Embryonic facial prominence (tissue), 1 donor: ENCODE results near the gene HRH1.

Experiments used
- DNase-seq: peaks from one replicate; pipeline ENCODE4 v3.0.0-alpha.2; 2016; ENCODE audit errors: extremely low spot score

The HRH1 gene

DNA sequence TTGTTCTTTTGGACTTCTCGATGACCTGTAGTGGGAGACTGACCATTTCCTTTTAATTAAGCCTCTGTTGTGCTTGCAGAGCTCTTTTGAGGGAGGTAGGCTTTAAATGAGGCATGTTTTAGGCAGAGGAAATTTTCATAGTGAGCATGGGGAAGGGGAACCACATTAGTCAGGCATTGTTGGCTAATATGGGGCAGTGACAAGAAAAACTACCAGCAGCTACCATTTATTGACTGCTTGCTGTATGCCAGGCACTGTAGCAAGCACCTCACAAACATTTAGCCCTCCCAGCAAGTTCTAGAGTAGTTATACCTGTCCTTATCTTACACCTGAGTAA, 128.8 kb downstream of the HRH1 start:
- DNase-seq = no peak

DNA sequence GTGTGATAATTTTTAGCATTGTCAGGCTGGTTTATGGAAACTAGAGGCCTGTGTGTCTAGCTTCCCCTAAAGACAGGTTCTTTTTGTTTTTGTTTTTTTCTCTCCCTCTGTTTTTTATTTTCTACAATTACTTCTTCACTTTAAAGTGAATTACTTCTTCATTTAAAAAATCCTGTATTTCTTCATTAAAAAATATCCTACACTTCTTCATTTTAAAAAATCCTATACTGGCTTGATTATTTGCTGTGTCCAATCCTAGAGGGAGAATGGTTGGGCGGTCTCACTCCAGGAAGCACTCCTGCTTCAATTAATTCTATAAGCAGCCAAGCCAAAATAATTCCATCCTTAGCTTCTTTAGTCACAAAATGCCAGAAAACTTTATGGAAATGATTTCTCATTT, 129.7 kb downstream of the HRH1 start:
- DNase-seq = no peak

DNA sequence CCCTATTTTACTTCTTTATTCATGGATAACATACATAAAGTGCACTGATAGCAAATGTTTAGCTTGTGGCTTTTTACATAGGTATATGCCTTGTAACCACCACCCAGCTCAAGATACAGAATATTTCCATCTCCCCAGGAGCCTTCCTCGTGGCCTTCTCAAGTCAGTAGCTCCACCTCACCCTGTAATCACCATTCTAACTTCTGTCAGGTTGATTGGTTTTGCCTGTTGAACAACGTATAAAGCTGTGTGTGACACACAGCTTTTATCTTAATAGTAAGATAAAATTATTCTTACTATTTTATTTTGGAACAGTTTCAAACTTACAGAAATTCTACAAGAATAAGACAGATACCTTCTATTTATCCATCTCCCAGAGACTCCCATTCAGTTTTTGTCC, 131.2 kb downstream of the HRH1 start:
- DNase-seq = no peak

DNA sequence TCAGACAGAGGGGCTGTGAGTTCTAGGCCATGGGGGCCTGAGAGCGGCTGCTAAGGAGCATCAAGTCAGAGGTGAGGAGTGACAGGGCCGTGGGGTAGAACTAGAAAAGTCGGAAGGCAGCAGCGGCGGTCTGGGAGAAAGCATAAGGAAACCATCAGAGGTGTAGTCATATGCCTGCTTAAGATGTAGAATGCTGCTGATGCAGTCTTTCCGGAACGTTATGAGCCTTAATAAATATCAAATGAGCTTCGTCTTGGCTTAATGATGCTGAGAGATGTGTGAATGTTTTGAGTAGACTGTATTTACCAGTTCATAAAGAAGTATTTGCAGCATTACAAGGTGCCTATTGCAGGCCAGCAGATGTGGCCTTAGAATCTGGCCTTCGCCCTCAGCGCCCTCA, 133.1 kb downstream of the HRH1 start:
- no peak for DNase-seq

DNA sequence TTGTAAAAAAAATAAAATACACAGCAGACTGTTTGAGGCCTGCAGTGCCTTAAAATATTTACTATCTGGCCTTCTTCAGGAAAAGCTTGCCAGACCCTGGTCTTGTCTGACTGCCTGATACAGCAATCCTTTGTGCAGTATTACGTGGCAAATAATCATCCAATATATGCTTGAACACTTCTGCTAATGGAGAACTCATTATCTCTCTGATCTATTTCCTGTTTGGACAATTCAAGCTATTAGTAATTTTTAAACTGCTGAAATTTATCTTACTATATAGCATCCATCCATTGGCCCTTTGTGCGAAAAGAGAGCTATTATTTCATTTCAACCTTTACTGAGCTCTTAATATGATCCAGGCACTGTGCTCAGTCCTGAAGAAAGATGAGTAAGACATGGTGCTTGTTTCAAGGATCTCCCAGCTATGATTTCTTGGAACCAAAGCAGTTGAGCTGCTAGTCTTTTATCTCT, 133.8 kb downstream of the HRH1 start:
- no peak for DNase-seq

DNA sequence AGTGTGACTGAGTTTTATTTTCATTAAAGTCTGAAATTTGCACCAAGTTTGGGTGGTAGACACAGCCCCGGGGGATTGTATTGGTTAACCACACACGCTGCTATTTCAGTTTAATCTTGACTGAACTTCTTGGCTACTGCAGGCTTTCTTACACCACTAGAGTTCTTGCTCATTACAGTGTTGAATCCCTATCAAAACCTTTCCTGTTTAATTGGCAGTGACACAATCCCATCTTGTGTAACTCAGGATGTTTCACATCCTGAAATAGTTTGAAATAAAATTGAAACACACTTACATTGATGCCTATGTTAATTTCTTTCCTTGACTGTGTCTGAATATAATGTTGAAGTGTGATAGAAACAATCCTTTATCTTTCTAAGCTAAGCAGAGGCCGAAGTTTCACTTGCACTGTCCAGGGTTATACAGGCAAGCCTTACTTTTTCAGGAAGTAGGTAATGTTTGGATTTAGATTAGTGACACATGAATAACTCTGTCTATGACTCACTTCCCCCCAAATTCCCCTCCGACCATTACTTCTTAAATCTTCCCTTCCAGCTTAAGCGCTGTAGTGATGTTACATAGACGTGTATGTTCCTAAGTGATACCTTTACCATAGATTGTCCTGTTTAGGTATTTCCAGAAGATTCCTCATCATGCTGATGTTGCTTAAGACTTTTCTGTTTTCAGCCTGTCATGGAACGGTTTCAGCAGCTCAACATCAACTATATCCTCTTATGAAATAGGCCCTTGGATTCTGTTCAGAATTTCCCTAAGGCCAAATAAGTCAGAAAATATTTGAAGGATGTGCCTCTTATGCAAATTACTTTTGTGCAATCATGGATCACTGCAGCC, 134.7 kb downstream of the HRH1 start:
- DNase-seq = no peak

DNA sequence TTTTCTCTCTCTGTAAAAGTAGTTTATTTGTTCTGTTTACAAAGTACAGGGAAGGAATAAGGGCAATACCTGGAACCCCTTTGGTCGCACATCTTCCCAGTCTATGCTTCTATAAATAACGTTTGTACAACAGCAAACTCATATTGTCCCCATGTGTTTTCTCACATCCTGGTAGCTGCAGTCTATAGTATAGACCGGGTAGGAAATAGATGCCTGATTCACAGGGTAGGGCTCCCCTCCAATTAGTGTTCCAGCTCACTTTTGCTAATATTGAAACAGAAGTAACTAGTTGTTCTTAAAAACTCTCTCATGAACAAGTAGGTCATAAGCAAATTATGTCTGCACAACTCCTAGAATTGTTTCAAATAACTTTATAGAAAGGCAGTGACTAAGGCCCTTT, 135.6 kb downstream of the HRH1 start:
- no peak for DNase-seq

DNA sequence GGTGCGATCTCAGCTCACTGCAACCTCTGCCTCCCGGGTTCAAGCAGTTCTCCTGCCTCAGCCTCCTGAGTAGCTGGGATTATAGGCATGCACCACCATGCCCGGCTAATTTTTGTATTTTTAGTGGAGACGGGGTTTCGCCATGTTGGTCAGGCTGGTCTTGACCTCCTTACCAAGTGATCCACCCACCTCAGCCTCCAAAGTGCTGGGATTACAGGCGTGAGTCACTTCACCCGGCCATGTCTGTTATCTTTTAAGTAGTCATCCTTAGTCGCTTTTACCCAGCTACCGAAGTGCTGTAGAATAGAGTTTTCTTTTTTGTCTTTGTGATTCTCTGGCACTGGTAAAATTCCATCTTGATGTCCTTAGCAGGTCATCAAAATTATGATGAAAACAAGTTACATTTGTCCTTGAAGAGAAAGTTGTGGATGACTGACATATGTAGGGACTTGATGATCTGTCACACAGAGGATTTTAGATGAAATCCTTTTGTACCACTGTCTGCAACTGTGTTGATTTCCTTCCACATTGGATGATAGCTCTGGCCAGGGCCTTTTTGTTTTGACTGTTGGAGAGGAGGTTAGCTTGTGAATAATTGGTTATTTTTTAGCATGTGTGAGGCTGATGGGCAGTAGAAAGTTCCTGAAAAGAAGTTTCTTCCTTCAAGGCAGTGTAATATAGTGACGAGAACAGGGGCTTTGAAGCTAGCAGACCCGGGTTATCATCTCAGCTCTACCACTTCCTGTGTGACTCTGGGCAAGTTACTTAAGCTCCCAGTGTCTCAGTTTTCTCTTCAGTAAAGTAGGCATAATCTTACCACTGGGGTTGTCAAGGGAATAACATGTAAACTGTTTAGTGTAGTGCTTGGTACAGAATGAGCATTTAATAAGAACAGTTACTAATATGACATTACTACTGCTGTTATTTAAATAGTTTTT, 136.7 kb downstream of the HRH1 start:
- DNase-seq = no peak

DNA sequence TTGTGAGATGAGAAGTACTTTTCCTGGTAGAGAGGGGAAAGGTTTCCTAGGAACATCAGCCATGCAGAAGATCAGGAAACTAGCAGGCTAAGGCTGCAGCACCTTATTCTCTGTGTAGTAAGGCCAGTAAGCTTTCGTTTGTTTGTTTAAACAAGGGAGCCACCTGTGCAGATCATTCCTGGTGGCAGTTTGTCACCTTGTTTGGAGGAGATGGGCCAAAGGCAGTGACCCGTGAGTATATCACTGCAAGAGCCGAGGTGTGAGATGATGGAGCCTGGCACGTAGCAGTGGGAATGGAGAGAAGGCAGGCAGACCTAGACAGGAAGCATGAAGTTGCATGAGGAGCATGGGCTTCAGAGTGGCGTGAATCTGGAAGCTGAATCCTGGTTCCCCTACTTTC, 137.5 kb downstream of the HRH1 start:
- no peak for DNase-seq

DNA sequence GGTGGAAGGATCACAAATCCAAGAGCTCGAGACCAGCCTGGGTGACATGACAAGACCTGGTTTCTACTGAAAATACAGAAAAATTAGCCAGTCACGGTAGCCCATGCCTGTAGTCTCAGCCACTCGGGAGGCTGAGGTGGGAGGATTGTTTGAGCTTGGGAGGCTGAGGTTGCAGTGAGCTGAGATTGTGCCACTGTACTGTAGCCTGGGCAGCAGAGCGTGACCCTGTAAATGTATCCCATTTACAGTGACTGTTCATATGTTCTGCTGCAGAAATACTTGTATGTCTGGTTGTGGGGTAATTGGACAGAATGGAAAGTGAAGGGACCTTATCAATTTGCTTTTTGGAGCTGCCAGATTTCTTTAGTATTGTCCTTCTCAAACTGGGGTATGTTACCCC, 142.8 kb downstream of the HRH1 start:
- no peak for DNase-seq

DNA sequence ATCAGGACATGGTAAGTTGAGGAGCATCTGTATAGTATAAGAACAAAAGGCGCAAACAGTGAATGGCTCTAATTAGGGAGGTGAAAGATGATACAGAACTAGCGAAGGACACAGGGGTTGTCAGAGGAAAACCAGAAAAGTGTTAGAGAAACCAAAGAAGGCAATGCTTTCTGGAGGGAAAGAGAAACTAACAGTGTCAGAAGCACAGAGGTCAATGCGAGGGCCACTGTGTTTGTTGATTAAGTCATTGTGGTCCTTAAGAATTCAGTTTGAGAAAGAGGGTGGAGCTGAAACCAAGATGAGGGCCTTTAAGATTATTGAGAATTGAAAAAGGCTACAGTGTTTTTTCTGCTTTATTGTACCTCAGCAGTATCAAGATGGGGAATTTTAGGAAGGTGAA, 146.7 kb downstream of the HRH1 start:
- DNase-seq = no peak

DNA sequence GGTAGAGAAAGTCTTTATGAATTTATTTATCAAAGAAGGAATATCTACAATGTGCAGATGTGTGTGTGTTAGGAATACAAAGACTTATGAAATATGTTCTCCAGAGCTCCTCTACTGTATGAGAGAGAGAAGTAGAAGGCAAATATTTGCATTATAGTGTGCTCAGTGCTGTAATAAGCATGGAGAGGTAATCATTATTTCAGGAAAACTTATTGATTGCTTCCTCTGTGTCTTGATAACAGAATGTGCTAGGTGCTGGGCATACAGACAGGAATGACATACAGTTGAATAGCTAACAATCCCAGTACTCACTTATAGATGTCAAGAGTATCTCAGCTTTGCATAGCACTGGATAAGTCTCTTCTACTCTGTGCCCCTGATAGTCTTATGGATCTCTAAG, 148.2 kb downstream of the HRH1 start:
- DNase-seq = no peak

DNA sequence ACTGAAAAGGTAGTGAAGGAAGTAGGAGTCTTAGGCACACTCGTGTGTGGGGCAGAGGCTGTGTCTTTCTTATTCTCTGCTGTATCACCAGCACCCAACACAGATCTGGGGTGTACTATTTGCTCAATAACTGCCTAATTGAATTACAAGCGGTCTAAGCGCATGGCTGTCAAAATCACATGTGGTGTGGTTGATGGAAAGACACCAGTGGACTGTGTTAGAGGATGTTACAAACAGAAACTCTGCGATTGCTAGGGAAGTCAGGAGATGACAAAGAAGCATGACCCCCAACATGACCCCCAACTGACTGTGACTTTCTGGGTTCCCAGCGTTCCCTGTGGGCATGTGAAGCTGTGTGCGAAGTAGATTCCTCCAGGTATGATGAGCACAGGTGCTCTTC, 149.9 kb downstream of the HRH1 start:
- DNase-seq = no peak

DNA sequence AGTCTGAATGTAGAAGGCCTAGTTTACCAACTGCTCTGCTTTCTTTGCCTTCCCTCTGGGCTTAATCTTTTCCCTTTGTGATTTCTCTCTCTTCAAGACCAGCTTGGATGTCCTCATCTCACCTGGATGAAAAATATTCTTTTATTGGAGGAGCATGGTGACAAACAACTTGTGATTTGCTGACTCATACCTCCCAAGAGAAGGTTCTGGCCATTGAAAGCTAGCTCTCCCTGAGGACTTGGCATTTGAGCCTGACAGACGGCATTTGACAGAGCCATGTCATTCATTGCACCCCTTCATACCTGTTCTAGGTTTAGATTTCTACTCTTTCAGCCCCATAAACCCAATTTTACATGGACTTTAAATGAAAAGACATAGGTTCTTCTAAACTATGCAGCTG, 151.2 kb downstream of the HRH1 start:
- DNase-seq = no peak

DNA sequence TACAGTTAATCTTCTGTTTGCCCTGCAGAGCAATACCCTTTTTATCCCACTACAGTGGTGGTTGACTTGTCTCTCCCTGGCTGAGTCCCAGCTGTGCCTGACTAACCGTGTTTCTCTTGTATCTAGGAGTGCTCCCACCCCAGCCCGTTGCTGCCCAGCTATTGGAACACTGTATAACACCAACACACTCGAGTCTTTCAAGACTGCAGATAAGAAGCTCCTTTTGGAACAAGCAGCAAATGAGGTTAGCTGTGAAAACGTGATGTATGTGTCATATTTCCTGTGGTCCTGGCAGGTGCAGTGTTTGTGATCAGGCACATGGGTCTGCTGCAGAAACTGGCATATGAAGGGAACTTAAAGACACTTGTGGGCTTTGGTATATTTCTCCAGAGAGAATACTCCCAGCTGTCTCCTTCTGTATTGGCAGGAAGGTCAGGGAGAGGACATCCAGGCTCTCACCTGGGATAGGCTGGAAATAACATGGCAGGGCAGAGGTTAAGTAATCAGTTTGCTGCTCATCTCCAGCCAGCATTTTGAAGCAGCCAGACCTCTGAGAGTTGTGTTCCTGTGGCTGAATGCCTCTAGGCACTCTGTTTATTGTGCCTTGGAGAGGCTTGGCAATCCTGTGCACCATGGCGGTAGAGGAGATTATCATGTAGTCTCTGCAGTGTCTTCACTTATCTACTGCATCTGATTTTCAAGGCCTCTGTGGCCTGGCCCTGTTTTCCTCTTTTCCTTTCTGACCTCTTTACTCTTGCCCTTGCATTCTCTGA, 152.7 kb downstream of the HRH1 start:
- DNase-seq = no peak

DNA sequence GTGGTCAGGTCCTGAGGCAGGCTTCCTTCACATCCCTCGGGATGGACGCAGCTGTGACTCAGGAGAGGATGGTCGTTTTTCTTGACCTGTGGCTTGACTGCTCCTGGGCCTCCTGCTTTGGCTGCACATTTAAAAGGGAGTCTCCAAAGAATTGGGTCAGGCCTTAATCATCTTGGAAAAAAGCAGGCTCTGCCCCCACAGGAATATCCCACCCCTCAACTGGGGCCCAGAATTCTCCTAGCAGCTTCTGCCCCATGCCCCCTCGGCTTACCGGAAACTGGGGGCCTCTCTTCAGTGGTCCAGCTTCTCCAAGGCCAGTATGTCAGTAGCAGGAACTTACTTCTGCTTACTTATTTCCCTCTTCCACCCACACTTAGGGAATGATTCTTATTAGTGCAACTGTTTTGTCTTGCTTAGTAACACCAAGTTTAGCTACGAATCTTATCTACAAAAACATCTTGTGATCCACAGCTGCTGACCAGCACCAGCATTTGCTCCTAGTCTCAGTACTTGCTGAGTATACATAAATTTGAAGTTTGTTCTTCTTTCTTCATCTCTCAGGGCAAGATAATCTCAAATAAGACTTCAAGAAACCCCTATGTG, 153.6 kb downstream of the HRH1 start:
- no peak for DNase-seq

DNA sequence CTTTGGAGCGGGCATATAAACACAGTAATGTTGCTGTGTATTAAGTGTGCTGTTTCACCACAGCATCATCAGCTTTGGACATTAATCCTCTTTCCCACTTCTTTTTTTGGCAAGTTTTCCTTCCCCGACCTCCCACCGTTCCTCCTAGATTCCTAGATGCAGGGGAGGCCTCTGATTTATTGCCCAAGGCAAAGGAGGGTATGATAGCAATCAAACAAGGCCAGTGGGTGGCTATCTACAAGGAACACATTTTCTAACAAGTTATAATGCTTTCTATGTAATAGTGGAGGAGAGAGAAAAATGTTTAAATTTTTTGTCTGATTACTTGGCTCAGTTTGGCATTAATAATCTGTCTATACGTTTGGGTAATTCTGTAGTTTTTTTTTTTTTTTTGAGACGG, 156.0 kb downstream of the HRH1 start:
- DNase-seq = no peak

DNA sequence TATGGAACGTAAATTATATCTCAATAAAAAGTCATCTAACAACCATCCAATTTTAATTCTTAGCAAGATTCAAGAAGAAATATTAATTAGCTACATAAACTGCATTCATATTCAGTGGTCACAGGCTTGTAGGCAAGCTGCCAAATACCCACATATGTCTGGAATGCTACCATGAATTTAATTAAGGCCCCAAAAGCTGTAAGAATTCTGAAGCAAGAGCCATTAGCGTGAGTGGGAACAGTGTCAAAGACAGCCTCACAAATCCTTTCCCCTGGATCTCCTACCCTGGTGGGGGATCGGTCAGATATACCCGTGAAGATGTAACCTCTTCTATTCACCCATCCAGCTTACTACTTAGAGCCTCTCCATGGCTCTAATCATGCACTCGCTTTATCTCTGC, 157.9 kb downstream of the HRH1 start:
- DNase-seq = no peak
